GM12892 (cell line): ENCODE measurements around the gene CLASP1.
"Not testable (repeated sequence)": the region's sequence is repeated elsewhere in the genome, so short reads cannot be mapped to it uniquely, and the experiment has no call there.

ENCODE experiments used
- DNase-seq: peaks from one replicate; pipeline ENCODE4 v3.0.0; 2011; ENCODE audit not compliant: insufficient read length
- FAIRE-seq: peaks from 2 replicates; lab custom pipeline; 2011; peaks lifted over from hg19 to GRCh38; lab: Jason Lieb, UNC
- POLR2A ChIP-seq: IDR thresholded peaks from 2 replicates; pipeline ENCODE4 v1.6.1; 2011; ENCODE audit warnings: low read depth, low read length, control low read depth
- POLR2AphosphoS5 ChIP-seq: IDR thresholded peaks from 2 replicates; pipeline ENCODE4 v1.6.1; 2011; ENCODE audit warnings: low read depth, low read length, control low read depth
- TAF1 ChIP-seq: IDR thresholded peaks from 2 replicates; pipeline ENCODE4 v1.6.1; 2011; ENCODE audit warnings: low read depth, mild to moderate bottlenecking, control low read depth, low read length, borderline replicate concordance

Gene CLASP1

DNA sequence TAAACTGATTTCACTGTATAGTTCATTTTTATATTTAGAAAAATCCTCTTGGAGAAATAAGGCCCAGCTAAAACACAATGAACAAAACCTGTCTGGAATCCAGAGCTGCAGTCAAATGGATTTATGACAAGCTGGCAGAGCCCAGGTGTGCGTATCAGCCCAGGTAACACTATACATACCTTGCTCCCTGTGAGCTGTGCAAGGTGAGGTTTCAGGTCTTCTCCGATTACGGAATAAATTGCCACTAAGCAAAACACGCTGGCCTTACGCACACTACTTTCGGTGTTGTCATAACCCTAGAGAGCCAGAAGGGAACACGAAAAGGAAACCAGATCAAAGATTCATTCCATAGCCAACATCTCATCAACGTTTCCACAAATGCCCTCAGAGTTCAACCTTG lies 302.4 kb downstream of the CLASP1 start:
- DNase-seq = no peak
- no peak for TF ChIP-seq POLR2AphosphoS5
- FAIRE-seq = no peak

DNA sequence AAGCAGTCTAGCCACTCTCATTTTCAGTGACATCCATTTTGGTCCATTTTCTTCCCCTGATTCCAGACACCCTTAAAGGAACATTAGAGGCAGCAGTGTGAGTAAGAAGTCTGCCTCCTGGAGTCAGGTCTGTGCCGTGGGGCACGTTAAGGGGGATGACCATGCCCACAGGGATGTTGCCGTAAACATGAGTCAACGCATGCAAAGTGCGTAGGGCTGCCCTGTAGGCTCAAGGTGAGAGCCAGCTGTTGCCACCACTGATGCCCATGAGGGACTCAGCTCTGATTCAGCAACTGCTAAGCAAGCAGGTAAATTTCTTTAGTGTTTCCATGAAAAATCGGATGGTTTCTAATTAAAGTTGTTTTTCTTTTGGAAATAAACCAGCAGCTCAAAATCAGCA lies 302.9 kb downstream of the CLASP1 start:
- no peak for DNase-seq
- TF ChIP-seq TAF1 (no peak), POLR2A (no peak), POLR2AphosphoS5 (no peak)
- no peak for FAIRE-seq

DNA sequence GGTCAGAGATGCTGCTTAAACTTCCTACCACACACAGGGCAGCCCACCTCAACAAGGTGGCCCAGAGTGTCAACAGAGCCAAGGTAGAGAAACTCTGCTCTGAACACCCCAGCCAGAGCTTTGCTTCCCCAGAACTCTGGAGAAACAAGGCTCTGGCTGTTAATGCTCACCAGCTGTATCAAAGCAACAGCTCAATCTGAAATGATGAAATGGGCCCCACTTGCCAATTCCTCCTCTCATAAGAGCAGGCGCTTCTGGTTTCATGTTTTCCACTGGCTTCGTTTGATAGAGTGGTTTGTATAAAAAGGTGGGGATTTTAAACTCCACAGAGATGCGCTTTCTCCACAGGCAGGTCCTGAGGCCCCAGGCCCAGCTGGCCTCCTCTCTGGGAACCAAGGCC lies 303.4 kb downstream of the CLASP1 start:
- no peak for FAIRE-seq
- no peak for DNase-seq
- TF ChIP-seq POLR2A = no peak
- no peak for TF ChIP-seq POLR2AphosphoS5
- no peak for TF ChIP-seq TAF1

GRCh38 chr2:121345101-121345500 lies 304.2 kb downstream of the CLASP1 start:
- TF ChIP-seq TAF1 (no peak), POLR2A (no peak), POLR2AphosphoS5 (no peak)
- no peak for FAIRE-seq
- DNase-seq = no peak

GRCh38 chr2:121343828-121344399 lies 305.3 kb downstream of the CLASP1 start:
- not testable (repeated sequence) for FAIRE-seq, DNase-seq

GRCh38 chr2:121343191-121343590 lies 306.1 kb downstream of the CLASP1 start:
- DNase-seq (no peak), FAIRE-seq (no peak)
- TF ChIP-seq POLR2AphosphoS5 = no peak
- no peak for TF ChIP-seq TAF1
- TF ChIP-seq POLR2A = no peak

- no peak for FAIRE-seq
- TF ChIP-seq TAF1 (no peak), POLR2AphosphoS5 (no peak), POLR2A (no peak)
Observed at GRCh38 chr2:121342751-121343150, 306.5 kb downstream of the CLASP1 start.

GRCh38 chr2:121340926-121341325 lies 308.3 kb downstream of the CLASP1 start:
- no peak for TF ChIP-seq POLR2AphosphoS5
- no peak for TF ChIP-seq POLR2A
- no peak for TF ChIP-seq TAF1
- FAIRE-seq (no peak), DNase-seq (no peak)

More at GRCh38 chr2:121342751-121343150, 306.5 kb downstream of the CLASP1 start:
- DNase-seq = no peak

DNA sequence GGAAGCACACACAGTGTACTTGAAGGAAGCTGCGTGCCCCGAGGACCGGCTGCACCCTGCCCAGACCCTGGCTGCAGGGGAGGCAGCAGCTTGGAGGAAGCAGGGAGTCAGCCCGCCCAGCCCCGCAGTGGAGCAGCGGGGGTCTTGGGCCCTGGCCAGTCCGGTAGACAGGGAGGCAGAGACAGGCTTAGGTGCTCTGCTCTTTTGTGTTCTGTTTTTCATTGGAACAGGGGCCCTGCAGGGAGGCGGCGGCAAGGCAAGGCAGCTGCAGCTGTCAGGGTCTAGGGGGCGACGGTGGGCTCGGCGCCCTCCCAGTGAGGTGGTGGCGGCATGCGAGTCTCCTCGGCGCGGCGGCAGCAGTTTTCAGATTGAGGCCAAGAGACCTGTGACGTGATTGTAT lies 311.0 kb downstream of the CLASP1 start:
- FAIRE-seq (no peak), DNase-seq (no peak)
- no peak for TF ChIP-seq POLR2A
- TF ChIP-seq POLR2AphosphoS5 = no peak
- no peak for TF ChIP-seq TAF1

GRCh38 chr2:121336528-121337294 lies 312.6 kb downstream of the CLASP1 start:
- FAIRE-seq (no peak), DNase-seq (no peak)
- TF ChIP-seq POLR2AphosphoS5 (no peak; the same call in 1 of the 2 replicates), TAF1 (no peak), POLR2A (no peak)

- no peak for DNase-seq
- no peak for TF ChIP-seq POLR2A
- TF ChIP-seq TAF1 = no peak
- no peak; the same call in none of the 2 replicates for TF ChIP-seq POLR2AphosphoS5
Observed at GRCh38 chr2:121335294-121336290, 313.7 kb downstream of the CLASP1 start.

More at GRCh38 chr2:121335294-121336290, 313.7 kb downstream of the CLASP1 start:
- FAIRE-seq = no peak
